Stimulated activated CD4-positive, alpha-beta T cell treated with anti-CD3 and anti-CD28 coated beads, TNF-alpha, amount 100 ng/mL, for 48 hours (primary cell): Measurements from ENCODE around the gene KCNMB1.

ENCODE experiments used
- DNase-seq, 3 donors: peaks; one replicate each; pipeline ENCODE4 v3.0.0-alpha.2; 2020; ENCODE audit warnings: low read depth in 3 of 3

KCNMB1 gene, protein sequence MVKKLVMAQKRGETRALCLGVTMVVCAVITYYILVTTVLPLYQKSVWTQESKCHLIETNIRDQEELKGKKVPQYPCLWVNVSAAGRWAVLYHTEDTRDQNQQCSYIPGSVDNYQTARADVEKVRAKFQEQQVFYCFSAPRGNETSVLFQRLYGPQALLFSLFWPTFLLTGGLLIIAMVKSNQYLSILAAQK

DNA sequence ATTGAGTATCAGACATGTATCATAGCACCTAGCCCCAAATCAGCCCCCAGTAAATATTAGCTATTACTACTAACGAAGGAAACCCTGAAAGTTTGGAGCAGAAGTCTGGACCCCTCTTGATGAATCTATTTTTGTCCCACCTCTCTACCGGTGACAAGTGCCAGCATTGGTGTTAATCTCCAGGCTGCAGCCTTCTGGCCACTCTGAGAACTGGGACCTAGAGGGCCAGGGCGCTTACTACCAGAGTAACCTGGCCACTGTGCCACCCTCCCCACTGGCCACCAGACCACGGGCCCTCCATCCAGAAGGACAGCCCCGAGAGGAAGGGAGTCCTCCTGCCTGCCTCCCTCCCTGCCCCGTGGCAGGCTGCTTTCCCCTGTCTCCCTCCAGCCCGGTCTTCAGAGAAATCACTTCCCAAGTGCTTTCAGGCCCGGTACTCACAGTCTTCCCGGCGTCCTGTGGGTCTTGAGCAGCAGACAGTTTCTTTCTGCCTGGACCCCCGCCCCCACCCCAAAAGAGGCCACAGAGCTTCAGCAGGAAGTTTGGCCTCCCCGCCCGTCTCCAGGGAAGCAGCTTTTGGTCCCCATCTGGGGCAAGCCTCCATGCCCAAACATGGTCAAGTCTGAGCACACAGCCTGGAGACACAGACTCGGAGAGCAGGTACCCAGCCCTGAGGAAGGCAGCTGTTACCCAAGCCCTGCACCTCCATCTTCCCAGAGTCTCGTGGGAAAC is at the start of gene KCNMB1:
TSS of gene KCNMB1 (minus strand) at position 550 of the 732 bp plus-strand sequence. CDS start 3,920 bp downstream, outside the sequence.
- DNase-seq, result no peak

DNA sequence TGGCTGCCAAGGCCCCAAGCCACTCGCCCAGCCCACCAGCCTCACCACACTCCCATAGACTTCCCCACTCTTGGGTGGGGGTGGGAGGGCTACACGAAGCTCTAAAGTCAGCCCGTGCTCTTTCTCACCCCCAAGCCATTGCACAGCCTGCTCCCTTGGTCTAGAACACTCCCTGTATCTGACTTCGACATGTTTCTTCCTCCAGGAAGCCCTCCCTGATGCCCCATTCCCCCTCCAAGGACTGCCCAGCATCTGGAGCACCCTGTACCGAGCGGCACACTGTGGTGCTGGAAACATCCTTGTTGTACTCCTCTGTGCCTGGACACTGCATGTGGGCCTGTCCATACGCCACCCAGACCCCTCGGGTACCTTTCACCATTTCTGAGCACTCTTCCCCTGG is 49.4 kb upstream of the KCNMB1 start:
- no peak for DNase-seq

DNA sequence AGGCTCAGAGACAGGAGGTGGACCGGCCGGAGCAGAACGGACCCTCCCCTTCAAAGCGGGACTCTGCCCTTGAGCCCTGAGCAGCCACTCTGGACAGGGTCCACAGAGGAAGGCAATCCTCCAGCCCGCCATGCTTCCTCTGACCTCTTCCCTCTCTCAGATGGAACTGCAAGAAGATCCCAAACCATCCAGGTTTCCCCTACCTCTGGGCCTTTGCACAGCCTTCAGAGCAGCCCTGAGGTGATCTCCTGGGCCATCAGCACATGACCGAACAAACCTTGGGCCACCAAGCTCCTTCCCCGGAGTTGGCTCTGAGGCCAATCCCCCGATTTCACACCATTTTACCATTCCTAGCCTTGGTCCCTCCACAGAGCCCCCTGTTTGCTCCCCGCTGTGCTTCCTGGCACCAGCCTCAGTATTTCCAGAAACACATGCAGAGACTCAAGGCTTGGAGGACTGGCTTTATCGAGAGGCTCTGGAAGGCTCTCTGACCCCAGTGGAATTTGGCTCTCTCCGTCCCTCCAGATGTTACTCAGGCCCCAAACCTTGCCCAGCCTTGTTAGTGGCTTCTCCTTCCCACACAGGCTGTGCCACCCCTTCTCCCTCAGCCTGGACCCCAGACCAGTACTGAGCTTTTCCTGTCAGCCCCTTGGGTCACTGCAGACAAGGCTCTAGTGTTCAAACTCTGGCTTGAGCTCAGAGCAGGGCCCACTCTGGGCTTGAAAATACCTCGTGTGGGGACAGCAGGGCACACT is 48.6 kb upstream of the KCNMB1 start:
- DNase-seq, result no peak

DNA sequence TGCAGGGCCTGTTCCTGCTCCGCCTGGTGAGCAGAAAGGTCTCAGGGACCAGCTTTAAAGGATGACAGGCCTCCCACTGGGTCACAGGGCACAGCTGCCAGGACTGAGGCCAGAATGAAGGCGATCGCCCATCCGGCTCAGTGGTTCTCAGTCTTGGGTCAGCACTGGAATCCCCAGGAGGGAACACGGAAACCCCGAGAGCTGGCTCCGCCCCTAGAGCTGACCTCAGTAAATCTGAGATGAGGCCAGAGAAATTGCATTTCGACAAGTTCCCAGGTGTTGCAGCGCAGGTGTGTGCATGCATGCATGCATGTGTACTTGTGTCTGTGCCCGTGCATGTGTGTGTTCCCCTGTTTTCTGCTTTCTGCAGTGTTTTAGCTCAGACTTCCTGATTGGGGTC is 47.2 kb upstream of the KCNMB1 start:
- DNase-seq, result no peak

DNA sequence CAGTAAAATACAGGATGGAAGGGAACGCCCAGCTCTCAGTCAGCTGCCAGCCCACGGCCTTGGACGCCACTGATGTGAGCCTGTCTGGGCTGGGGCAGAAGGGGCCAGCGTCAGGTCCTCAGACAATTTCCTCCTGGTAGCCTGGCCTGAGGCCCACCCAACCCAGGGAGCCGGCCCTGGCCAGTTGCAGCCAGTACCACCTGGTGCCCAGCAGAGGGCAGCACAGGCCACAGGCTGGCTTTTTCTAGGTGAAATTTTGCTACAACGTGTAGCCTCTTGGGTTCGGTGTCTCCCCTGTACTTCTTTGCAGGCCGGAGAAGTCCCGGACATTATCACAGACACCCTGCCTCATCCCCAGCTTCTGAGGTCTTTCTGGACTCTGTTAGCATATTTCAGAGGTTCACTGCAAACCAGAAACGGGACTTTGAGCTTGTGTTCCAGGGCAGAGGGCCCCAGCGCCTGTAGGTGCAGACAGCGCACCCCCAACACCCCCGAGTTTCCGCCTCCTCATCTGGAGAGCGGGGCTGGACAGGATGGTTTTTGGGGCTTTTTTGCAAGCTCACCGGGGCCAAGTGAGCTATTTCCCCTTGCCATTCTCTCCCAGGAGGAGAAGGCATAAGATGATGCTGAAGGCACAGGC is 45.9 kb upstream of the KCNMB1 start:
- peak; percentile 24 to 33 (median 29) for DNase-seq

DNA sequence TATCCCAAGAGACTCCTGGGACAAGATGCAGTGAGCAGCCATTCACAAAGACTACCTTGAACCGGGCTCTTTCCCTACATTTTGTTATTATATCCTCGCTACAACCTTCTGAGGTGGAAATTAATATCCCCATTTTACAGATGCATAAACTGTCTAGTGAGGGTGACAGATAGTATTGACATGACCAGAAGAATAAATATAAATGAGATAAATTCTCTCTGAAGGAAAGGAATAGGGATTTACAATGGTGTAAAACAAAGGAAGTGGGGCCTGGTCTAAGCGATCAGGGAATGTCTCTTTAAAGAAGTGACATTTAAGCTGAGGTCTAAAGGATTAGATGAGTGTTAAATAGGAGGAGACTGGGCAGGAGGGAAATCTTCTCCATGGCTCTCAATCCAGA is 43.5 kb upstream of the KCNMB1 start:
- DNase-seq, result no peak

DNA sequence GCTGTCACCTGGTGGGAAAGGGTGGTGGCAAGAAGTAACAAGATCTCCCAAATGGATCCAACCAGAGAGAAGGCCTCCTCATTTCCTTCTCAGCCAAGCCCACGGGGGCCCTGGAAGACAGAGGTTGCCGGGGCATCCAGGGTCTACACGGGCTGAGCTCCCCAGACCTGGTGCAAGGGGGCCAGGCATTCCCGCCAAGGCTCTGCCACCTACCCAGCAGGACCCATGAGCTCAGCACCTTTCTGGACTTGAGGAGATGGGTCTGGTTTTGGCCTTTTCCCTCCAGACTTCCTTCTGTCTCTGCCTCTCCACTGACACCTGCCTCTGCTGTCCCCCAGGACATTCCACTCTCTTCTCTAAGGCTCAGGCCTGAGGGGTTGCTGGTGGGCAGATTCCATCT is 42.4 kb upstream of the KCNMB1 start:
- DNase-seq, result no peak

DNA sequence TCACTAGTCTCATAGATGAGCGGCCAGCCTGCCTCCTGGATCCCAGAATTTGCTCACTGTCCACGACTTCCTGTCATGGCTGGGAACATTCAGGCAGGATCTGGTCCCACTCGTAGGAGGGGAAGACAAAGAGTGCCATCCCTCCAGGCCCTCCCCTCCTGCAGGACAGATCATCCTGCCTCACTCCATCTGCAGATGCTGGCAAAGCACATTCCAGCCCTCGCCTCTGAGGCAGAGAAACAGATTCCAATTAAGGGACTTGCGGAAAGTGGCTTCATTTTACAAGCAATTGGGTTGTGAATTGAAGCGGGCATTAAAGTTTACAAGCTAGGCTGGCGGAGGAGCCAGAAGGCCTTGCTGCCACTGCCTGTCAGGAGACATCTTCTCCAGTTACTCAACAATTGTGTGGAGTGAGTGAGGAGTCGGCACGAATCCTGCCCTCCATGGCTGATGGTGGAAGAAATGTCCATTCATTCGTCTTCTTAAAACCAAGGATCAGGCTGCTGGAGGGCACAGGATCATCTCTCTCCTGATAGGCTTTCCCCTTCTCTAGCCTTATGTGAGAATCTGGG is 41.8 kb upstream of the KCNMB1 start:
- no peak for DNase-seq

DNA sequence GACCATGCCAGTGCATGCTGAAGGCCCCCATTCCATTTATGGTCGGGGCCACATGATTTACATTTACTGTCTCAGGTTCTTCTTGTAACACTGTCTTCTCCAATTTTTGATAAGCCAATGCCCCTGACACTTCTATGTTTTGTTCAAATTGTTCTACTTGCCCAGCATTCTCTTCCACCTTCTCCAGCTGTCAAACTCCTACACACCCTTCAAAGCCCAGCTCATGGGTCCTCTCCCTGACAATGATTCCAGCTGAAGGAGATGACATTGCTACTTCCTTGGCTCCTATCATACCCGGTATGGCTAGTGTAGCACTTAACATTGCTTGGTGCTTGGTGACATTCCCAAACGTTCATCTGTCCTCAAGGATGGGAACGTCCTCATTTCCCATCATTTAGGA is 41.1 kb upstream of the KCNMB1 start:
- no peak for DNase-seq

DNA sequence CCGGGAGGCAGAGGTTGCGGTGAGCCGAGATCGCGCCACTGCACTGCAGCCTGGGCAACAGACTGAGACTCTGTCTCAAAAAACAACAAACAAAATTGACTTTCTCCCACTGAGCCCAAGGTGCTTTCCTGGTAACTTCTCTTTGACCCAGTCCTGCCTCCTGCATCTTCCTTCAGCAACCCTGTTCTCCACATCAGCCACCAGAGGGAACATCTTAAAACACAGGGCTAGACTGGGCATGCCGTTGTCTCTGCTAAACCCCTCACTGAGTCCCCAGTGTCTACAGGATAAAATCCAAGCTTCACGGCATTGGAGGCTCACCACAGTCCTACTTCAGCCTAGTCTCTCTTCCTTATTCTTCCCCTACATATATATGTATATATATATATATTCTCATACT is 39.8 kb upstream of the KCNMB1 start:
- no peak for DNase-seq

DNA sequence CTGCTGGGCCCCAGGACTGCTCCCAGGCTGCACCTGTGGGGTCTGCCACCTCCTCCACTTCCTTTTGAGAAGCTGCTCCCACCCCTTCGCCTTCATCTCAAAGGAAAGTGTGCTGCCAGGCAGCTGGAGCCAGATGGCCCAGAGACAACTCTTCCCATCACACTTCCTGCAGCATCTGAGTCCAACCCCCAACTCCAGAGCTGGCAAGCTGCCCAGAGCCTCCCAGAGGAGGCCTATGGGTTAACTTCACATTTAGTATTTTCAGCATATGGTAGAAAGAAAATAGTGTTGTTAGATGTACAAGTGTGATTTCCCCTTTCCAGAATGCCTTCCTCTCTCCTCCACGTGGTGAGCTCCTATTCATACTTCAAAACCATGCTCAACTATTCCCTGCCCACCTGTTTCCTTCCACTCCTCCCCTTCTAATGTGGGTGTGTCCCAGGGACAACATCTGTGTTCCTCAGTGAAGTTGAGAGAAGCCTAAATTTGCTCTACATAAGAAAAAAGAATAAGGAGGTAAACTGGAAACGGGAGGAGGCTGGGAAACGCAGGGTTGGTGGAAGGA is 38.6 kb upstream of the KCNMB1 start:
- no peak for DNase-seq

DNA sequence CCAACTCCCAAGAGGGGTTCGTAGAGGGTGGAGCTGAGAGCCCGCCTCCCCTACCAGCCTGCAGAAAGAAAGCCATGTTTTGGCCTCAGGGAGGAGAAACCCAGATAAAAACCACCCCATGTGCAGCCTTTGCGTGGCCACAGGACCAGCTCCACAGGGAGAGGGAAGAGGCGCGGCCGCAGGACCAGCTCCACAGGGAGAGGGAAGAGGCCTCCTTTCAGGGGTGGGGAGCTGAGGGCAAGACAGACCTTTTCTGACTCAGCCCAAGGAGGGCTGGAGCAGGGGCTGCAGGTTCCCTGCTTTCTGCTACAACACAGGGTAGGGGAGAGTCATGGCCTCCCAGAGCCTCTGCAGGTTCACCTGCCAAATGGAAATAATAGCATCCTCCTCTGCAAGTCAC is 37.6 kb upstream of the KCNMB1 start:
- DNase-seq, result no peak

DNA sequence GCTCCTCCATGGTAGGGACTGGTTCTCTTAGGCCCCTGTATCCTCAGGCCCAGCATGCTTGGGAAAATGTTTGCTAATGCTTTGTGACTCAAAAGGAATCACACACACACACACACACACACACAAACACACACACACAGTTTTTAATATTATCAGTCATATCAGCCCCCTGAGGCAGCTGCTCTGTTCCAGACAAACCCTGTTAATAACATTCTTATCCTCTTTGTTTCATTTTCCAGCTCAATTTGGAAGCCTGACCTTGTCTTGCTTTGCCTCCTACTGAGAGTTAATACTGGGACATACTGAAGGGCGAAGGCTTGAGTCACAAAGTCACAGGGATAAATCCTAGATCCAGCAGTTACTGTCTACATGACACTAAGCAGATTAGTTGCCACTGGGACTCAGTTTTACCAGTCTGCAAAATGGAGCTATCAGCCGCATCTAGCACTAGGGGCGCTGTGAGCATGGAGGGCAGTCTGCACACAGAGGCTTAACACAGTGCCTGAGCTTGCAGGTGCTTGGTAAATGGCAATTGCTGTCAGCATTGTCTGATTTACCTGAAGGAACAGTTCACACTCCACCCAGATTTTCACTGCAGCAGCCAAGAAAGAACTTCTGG is 37.1 kb upstream of the KCNMB1 start:
- DNase-seq, result no peak

DNA sequence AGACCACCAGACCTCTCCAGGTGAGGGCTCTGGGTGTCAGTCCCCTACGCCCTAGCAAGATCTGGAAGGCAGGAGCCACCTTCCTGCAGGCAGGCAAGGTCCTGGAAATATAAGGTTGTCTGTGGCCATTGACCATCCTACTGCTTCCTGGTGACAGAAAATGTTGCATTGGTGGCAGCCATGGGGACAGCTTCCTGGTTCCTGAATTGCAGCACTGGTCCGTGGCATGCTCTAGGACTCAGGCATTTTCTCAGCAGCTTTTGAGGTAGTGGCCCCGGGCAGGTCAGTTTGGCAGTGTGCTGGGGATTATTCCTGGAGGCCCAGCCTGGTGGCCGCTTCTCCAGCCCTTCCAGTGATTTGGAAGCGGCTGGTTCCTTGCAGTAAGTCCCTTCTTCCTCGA is 36.6 kb upstream of the KCNMB1 start:
- DNase-seq, result no peak

DNA sequence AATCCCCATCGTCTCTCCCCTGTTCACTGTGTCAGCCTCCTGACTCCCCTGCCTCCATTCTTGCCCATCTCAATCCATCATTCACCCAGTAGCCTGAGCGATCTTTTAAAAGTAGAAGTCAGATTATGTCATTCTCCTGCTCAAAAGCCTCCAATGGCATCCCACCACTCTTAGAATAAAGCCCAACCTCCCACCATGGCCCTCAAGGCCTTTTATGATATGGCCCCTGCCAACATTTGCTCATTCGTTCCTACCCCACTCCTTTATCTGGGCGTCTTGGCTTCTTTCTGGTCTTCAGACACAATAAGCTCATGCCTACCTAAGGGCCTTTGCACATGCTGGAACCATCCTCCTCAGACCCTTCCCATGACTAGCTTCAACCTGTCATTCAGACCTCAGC is 35.5 kb upstream of the KCNMB1 start:
- DNase-seq, result no peak

DNA sequence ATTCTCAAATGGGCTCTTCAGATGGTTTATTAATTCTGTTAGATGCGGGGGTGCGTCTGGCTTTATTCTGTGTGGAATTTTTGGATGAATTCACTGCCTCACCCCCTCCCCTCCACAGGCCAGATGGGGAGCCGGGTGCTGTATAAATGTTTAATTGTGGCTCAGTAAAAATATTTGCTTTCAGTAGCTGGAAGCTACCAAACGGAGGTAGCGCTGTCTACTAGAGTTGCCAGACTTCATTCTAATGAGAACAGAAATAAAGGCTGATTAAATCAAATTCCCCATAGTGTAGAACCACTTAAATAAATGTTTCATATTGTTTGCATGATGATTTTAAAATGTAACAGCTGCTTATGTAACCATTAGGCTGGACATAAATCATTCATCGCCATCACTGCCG is 34.5 kb upstream of the KCNMB1 start:
- no peak for DNase-seq

DNA sequence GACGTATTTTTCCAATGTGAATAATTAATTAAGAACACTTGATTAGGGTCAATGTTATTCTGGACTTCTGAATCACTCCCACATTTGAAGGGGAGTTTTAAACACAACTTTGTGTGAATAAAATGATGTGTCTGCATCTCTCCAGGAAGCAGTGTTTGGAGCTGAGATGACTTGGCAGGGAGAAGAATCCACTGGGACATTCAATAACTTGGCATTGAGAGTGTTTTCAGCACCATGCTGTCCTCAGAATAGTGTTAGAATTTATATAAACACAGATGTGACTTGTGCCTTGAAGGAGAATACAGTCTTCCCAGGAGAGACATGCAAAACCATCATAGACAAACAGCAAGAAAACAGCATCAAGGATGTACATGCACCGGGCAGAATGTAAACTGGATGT is 32.7 kb upstream of the KCNMB1 start:
- no peak for DNase-seq

DNA sequence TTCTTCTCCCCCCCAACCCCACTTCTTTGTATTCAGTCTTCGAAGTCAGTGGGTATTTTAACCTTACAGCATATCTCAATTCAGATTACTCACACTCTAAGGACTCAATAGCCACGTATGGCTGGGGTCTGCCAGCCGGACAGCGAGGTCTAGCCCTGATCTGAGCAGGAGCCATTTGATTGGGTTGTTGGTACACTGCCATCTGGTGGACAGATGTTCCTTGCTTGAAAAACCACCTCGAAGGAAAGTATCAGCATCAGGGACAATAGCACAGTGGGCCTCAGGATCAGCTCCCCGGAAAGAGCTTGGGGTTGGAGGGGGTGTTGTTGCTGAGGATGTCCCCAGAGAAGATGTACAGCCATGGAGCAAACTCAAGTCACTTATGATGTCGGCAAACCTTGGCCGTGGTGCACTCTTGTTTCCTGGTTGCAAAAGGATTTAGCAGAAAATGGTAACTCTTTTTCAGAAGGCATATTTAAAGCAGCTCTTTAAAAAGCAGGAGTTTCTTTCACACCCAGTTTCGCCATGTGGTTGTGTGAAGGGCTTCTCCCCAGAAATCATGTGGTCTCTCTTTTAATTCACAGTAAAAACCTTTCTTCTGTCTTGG is 31.7 kb upstream of the KCNMB1 start:
- peak; percentile 11 to 49 (median 23) for DNase-seq

DNA sequence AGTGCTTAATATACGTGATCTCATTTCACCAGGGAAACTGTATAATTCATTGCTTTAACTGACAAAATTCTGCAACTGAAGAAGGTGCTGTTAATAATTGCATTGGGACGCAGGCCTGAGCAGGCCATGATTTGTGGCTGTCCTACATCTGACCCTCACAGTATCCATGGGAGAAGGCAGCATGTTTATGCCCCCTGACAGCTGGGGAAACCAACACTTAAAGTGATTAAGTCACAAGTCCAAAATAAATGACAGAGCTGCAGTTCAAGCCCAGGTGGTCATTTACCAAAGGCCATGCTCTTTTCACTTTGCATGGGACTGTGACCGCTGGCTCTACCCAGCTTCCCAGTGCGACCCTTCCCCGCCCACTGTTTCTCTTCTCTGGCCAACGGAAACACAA is 30.5 kb upstream of the KCNMB1 start:
- no peak for DNase-seq

DNA sequence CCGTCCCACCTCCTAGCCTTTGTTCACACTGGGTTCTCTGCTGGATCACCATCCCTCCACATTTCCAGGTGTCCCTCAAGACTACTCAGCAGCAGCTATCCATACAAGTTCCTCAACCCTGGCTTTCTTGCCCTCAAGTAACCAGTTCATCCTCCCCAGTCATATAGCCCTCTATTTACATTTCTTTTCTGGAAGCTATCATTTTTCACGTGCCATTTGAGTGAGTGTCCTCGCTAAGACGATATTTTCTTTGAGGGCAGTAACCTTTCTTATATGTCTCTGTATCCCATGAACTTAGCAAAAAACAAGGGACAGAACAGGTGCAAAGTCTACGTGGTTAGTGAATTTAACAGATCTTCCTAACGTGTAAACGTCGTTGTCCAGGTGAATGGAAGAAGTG is 29.6 kb upstream of the KCNMB1 start:
- DNase-seq, result no peak

DNA sequence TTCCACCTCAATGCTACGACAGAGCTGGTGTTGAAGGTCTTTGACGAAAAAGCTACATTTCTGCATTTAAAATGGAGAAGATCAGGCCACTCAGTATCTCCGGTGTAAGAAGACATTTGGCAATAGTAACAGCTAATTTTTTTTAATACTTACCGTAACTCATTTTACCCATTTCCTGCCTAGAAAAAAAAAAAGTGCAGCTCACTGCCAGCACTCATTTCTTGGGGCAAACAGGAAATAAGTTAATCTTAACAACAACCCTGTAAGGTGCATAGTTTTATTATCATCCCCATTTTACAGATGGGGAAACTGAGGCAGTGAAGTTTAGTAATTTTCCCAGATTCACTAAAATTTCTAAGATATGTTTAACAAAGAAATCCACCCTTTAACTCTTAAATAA is 27.4 kb upstream of the KCNMB1 start:
- no peak for DNase-seq
